ENCODE data around the gene USP10.
A peak's percentile ranks its signal among the peaks of the same experiment; 100 is the strongest.

Gene USP10

GRCh38 chr16:84791088-84791487 lies 91.3 kb downstream of the USP10 start:
- no peak overlapping the region for H3K4me3 ChIP-seq (ENCODE audit: low read depth, low read length)
- no peak for DNase-seq (ENCODE audit: low read depth, low spot score)

DNA sequence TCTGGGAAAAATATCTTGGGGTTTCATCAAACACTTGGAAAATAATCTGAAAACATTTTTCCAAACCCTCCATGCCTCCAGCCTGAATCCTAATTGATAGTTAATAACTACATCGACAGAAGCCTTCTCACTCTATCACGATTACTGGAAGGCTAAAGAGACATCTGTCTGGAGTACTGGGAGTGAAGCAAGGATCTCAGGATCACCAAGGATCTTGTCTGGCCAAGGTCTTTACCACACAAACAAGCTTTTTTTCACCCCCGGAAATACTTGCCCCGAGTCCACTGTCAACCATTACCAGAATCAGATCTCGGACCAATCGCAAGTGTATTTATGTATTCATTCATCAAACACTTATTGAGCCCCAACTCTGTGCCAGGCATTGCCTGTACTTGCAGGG lies 91.7 kb downstream of the USP10 start:
- no peak for TF ChIP-seq CTCF (IDR thresholded peaks at IDR 0.05; ENCODE audit: low read depth, low read length)
- in situ Hi-C loops (cut with HindIII; ENCODE audit: low sequenced_read_pairs), result no loop called here
- H3K4me3 ChIP-seq (ENCODE audit: low read depth, low read length), result no peak overlapping the region
- DNase-seq (ENCODE audit: low read depth, low spot score), result no peak

More at GRCh38 chr16:84791088-84791487, 91.3 kb downstream of the USP10 start:
- in situ Hi-C loops (cut with HindIII; ENCODE audit: low sequenced_read_pairs), result no loop called here
- TF ChIP-seq CTCF (IDR thresholded peaks at IDR 0.05; ENCODE audit: low read depth, low read length), result no peak

- no peak for TF ChIP-seq CTCF (IDR thresholded peaks at IDR 0.05; ENCODE audit: low read depth, low read length)
- no peak overlapping the region for H3K4me3 ChIP-seq (ENCODE audit: low read depth, low read length)
- in situ Hi-C loops (cut with HindIII; ENCODE audit: low sequenced_read_pairs), result no loop called here
- DNase-seq (ENCODE audit: low read depth, low spot score), result no peak
These were observed 94.4 kb downstream of the USP10 start for GRCh38 chr16:84794186-84794585.

DNA sequence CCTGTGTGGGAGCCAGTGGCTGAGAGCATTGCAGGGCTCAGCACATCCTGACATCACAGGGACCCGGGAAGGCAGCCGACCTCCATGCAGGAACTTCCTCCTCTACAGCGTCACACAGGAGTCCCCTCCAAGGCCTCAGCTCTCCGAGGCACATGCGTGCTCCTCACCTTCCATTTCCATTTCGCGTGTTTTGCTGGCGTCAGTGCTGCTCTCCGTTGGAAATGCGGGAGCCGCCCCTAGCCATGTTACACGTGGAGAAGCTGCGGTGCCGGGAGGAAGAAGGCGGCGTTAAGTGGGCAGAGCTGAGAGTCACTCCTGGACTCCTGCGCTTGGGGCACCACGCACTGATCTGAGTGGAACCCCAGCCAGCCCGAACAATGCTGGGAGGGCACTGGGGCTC lies 94.8 kb downstream of the USP10 start:
- no peak overlapping the region for H3K4me3 ChIP-seq (ENCODE audit: low read depth, low read length)
- no peak for TF ChIP-seq CTCF (IDR thresholded peaks at IDR 0.05; ENCODE audit: low read depth, low read length)
- in situ Hi-C loops (cut with HindIII; ENCODE audit: low sequenced_read_pairs), result no loop called here
- DNase-seq (ENCODE audit: low read depth, low spot score), result no peak

DNA sequence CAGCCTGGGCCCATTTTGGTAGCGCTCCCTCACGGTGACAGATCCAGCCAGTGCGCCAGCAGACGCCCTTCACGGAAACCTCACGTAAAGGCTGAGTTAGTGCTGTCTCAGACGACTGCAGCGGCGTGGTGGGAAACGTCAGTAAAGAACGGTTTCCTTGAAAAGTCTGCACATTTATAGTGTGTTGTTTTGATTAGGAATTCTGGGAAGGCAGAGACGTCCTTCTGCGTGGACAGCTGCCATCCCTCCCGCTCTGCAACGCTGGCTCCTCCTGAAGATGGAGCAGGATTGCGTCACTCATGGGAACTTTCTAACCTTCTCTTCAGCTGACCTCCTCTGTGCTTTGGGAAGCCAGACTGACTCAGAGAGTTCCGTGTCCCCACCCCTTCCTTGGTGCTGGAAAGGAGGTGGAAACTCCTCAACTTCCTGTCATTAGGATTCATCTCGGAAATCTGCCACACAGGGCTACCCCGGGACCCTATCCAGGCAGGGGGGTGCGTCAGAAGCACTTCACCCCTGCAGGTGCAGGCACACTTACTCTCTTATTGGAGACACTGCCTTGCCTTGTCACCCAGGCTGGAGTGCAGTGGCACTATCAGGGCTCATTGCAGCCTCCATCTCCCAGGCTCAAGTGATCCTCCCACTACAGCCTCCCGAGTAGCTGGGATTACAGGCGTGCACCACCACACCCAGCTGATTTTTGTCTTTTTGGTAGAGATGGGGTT lies 95.7 kb downstream of the USP10 start:
- H3K4me3 ChIP-seq (ENCODE audit: low read depth, low read length), result no peak overlapping the region
- no peak for TF ChIP-seq CTCF (IDR thresholded peaks at IDR 0.05; ENCODE audit: low read depth, low read length)
- DNase-seq (ENCODE audit: low read depth, low spot score), result peak; percentile 83
- in situ Hi-C loops (cut with HindIII; ENCODE audit: low sequenced_read_pairs), result no loop called here

- TF ChIP-seq CTCF (IDR thresholded peaks at IDR 0.05; ENCODE audit: low read depth, low read length), result no peak
- DNase-seq (ENCODE audit: low read depth, low spot score), result no peak
- in situ Hi-C loops (cut with HindIII; ENCODE audit: low sequenced_read_pairs), result no loop called here
- no peak overlapping the region for H3K4me3 ChIP-seq (ENCODE audit: low read depth, low read length)
These were observed 100.6 kb downstream of the USP10 start for GRCh38 chr16:84800158-84800978.

Data from astrocyte of the spinal cord (primary cell).